SK-N-SH (cell line): Measurements from ENCODE around the gene HECTD2.

ENCODE experiments used
- CHD2 ChIP-seq: fragments of 150-350 bp; IDR thresholded peaks from 2 replicates; pipeline ENCODE4 v1.6.1; 2018; ENCODE audit warnings: low read length; ENCODE audit not compliant: partially characterized antibody
- CTCF ChIP-seq: fragments of 200-600 bp; sonication (generic); IDR thresholded peaks from 2 replicates; pipeline ENCODE4 v1.6.1; 2017; ENCODE audit warnings: antibody characterized with exemption, mild to moderate bottlenecking, moderate library complexity
- EZH2phosphoT487 ChIP-seq: fragments of 200-600 bp; sonication (generic); IDR thresholded peaks from 2 replicates; pipeline ENCODE4 v1.6.1; 2017; ENCODE audit warnings: low read depth, mixed run types, mild to moderate bottlenecking, antibody characterized with exemption, moderate library complexity, borderline replicate concordance
- MAX ChIP-seq: IDR thresholded peaks from 2 replicates; pipeline ENCODE4 v1.4.0; 2012; ENCODE audit warnings: low read depth
- POLR2AphosphoS5 ChIP-seq: IDR thresholded peaks from 2 replicates; pipeline ENCODE4 v1.6.1; 2012; ENCODE audit warnings: low read depth, low read length
- SIN3A ChIP-seq: IDR thresholded peaks from 2 replicates; pipeline ENCODE4 v1.6.1; 2012; ENCODE audit warnings: low read depth, mild to moderate bottlenecking, low read length, moderate library complexity, borderline replicate concordance
- SMC3 ChIP-seq: IDR thresholded peaks from 2 replicates; pipeline ENCODE4 v1.6.1; 2012; ENCODE audit warnings: low read depth, low read length, improper control_type of control experiment

GRCh38 chr10:91525896-91526712, 116.0 kb downstream of the HECTD2 start:
- TF ChIP-seq CHD2 (no peak), SIN3A (no peak), CTCF (no peak), MAX (no peak), SMC3 (no peak), POLR2AphosphoS5 (no peak), EZH2phosphoT487 (no peak)
